SK-N-MC (cell line): ENCODE results near the gene ALOXE3.

Source experiments
- EZH2 ChIP-seq: fragments of 200-600 bp; sonication (generic); IDR thresholded peaks from one replicate; pipeline ENCODE4 v1.6.1; 2017; ENCODE audit warnings: antibody characterized with exemption
- FOXP2 ChIP-seq: optimal IDR thresholded peaks from 2 replicates; pipeline ENCODE3; 2011; ENCODE audit warnings: mild to moderate bottlenecking, moderate library complexity; ENCODE audit not compliant: insufficient read depth; ENCODE audit errors: extremely low read length, control extremely low read depth
- POLR2AphosphoS5 ChIP-seq: IDR thresholded peaks from 2 replicates; pipeline ENCODE4 v1.6.1; 2012; ENCODE audit warnings: mild to moderate bottlenecking, low read depth, low read length, borderline replicate concordance

- TF ChIP-seq EZH2 (no peak), POLR2AphosphoS5 (no peak), FOXP2 (no peak)
Measured at GRCh38 chr17:8073627-8074484, 44.5 kb downstream of the ALOXE3 start.
